Motor neuron (in vitro differentiated cells): ENCODE results near the gene ARHGAP8. TPM values are rescaled to one million over a fixed set of nuclear protein-coding genes. Genes with fewer than 3 reads are reported as not detected.

Experiments used
- ATAC-seq, 8 experiments: fragments of 200-7000 bp; cut with Tn5 transposase; replicated peaks in 6 of 8; 2 replicates each; pipeline ENCODE4 v1.8.0; 2021; ENCODE audit warnings: mild to moderate bottlenecking in 8 of 8, moderate library complexity in 8 of 8
- H3K27ac ChIP-seq, 2 donors: fragments of 250-450 bp; sonication (Bioruptor Pico); 2 replicates each; pipeline ENCODE4 v1.9.0; 2021; ENCODE audit warnings: antibody characterized with exemption in 2 of 2, mild to moderate bottlenecking in 2 of 2, moderate library complexity in 1 of 2
- H3K4me1 ChIP-seq, 2 donors: fragments of 250-450 bp; sonication (Bioruptor Pico); replicated peaks in 1 of 2; 2 replicates each; pipeline ENCODE4 v1.6.1; 2021; ENCODE audit warnings: antibody characterized with exemption in 2 of 2, mild to moderate bottlenecking in 2 of 2, moderate library complexity in 1 of 2
- H3K4me3 ChIP-seq, 5 donors: fragments of 250-450 bp; sonication (Bioruptor Pico); 2 replicates each; pipeline ENCODE4 v1.9.0; 2021; ENCODE audit warnings: antibody characterized with exemption in 5 of 5, mild to moderate bottlenecking in 5 of 5, moderate library complexity in 4 of 5
- WGBS, 10 experiments: fragments of 450-650 bp; shearing (Covaris generic); methylation state at CpG; one replicate each; pipeline ENCODE4 v1.0.0; 2022; 5-methylcytosine and 5-hydroxymethylcytosine counted together
- in situ Hi-C, 9 experiments: fragments of 400-800 bp; cut with MboI; loops; one replicate each; pipeline ENCODE4 v1.15.0; 2021; ENCODE audit warnings: low sequenced_read_pairs in 9 of 9, low pct_unique_long_range_greater_than_20kb in 2 of 9; ENCODE audit not compliant: unreplicated experiment in 9 of 9
- total RNA-seq, 8 experiments: library from RNA; unstranded; fragments of 300-600 nt; gene quantifications; 2 replicates each; pipeline versions ENCODE4 v1.2.3 to v1.2.4, GENCODE V29; 2022

Gene ARHGAP8
- total RNA-seq, 8 experiments from 2014 or later = 0.25 to 3.6 (median 1.5) TPM; not detected in 1

DNA sequence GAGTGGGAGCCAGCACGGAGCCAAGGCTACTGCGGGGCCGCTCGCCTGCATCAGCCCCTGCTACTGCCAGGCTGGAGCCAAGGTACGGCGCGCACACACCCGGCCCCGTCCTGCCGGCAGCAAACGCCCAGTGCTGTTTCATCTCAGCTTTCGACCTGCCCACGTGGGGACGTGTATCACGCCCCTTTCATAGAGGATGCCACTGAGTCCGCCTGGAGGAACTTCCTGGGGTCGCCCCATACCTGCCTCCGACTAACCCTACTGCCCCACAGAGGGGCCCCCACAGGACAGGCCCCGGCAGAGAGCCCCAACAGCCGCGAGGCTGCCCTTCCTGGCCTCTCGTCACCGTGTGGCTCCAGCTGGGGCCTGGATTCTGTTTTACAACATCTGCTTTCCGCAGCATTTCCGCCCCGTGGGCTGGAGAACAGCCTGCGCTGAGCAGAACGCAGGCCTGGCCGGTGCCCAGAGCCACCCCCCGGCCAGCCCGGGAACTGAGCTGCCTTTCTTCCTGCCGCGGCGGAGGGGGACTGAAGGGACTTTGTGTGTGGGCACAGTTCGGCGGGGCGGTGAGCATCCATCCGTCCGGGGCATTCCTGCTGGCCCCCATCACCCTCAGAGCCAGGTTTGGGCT, 22.9 kb upstream of the ARHGAP8 start:
- 35 to 93% (median 49%) methylated on average over 1 to 10 of the region's 39 CpGs; no CpG with 5 or more reads in 5 of the 10 experiments for WGBS, 10 experiments
- Histone ChIP-seq H3K4me3 (no peak overlapping the region), H3K4me1 (peaks cover 0 to 13% of the 10 kb centered on the region in 2 donors), H3K27ac (peak overlapping the region in 1 of 2 donors; percentile 22)
- in situ Hi-C loops = no loop called here
- peak in 7 of 8 experiments; percentile 28 to 60 (median 51) for ATAC-seq

- ATAC-seq = peak in 5 of 8 experiments; percentile 7 to 53 (median 22)
- Histone ChIP-seq H3K4me1 (peaks cover 0 to 13% of the 10 kb centered on the region in 2 donors), H3K4me3 (no peak overlapping the region), H3K27ac (no peak overlapping the region)
- in situ Hi-C loops = no loop called here
- WGBS, 10 experiments = 30 to 63% (median 40%) methylated on average over 1 to 5 of the region's 14 CpGs; no CpG with 5 or more reads in 7 of the 10 experiments
Measured at GRCh38 chr22:44730022-44730393, 22.4 kb upstream of the ARHGAP8 start.

DNA sequence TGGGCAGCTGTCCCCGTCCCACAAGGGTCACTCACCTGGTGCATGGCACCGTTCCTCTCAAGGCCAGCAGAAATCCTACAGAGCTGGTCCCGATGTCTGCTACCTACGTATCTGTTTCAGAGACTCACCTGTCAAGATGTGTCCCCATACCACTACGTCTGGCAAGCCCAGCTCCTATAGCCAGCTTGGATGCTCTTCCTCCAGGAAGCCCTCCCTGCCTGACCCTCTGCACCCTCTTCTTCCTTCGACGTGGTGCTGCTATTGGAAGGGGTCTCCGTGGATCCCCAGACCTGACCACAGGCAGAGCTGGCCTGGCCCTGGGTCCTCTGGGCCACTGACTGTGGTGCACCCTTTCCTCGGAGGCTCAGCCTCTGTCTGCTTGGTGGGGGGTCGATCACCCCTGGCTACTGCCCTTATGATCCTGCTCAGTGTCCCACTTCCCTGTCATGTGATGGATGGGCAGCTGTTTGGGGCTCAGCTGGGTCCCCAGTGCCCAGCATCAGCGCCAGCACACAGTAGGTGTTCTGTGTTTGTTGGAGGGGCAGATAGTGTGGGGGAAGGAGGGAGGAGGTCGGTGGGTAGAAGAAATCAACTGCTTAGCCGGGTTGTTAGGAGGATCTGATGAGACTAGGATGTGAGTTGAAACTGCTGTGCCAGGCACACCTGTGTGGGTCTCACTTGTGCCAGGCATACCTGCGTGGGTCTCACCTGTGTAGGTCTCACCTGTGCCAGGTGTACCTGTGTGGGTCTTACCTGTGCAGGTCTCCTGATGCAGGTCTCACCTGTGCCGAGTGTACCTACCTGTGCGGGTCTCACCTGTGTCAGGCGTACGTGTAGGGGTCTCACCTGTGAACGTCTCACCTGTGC, 21.7 kb upstream of the ARHGAP8 start:
- ATAC-seq = no peak

GRCh38 chr22:44731357-44731970, 20.9 kb upstream of the ARHGAP8 start:
- in situ Hi-C loops = no loop called here

More for the DNA sequence above, 21.7 kb upstream of the ARHGAP8 start:
- 79 to 100% (median 100%) methylated on average over 1 to 6 of the region's 19 CpGs; no CpG with 5 or more reads in 3 of the 10 experiments for WGBS, 10 experiments
- no peak overlapping the region for H3K27ac ChIP-seq
- H3K4me3 ChIP-seq = no peak overlapping the region
- in situ Hi-C loops = no loop called here
- peaks cover 0 to 15% of the 10 kb centered on the region in 2 donors for H3K4me1 ChIP-seq

GRCh38 chr22:44732017-44732561, 20.3 kb upstream of the ARHGAP8 start:
- H3K4me1 ChIP-seq = peaks cover 0 to 15% of the 10 kb centered on the region in 2 donors
- WGBS, 10 experiments = 82 to 85% methylated on average over 2 to 4 of the region's 21 CpGs; no CpG with 5 or more reads in 8 of the 10 experiments
- ATAC-seq = no peak
- no peak overlapping the region for H3K27ac ChIP-seq
- in situ Hi-C loops = no loop called here
- H3K4me3 ChIP-seq = no peak overlapping the region

More at GRCh38 chr22:44731357-44731970, 20.9 kb upstream of the ARHGAP8 start:
- Histone ChIP-seq H3K4me3 (no peak overlapping the region), H3K4me1 (peaks cover 0 to 15% of the 10 kb centered on the region in 2 donors), H3K27ac (no peak overlapping the region)
- WGBS, 10 experiments = 40 to 96% (median 83%) methylated on average over 1 to 4 of the region's 7 CpGs; no CpG with 5 or more reads in 7 of the 10 experiments
- ATAC-seq = no peak

DNA sequence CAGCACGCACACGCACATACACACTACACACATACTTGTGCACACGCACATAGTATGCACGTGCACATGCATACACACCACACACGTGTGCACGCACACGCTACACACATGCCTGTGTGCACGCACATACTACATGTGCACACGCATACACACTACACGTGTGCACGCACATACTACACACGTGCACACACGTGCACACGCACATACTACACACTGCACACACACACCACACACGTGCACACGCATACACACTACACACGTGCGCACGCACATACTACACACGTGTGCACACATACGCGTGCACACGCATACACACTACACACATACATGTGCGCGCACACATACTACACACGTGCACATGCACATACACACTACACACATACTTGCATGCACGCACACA, 19.7 kb upstream of the ARHGAP8 start:
- Histone ChIP-seq H3K27ac (no peak overlapping the region), H3K4me1 (peaks cover 0 to 15% of the 10 kb centered on the region in 2 donors), H3K4me3 (no peak overlapping the region)
- ATAC-seq = no peak
- in situ Hi-C loops = no loop called here
- WGBS, 10 experiments = 79 to 100% (median 92%) methylated on average over 2 to 22 of the region's 27 CpGs; no CpG with 5 or more reads in 3 of the 10 experiments

DNA sequence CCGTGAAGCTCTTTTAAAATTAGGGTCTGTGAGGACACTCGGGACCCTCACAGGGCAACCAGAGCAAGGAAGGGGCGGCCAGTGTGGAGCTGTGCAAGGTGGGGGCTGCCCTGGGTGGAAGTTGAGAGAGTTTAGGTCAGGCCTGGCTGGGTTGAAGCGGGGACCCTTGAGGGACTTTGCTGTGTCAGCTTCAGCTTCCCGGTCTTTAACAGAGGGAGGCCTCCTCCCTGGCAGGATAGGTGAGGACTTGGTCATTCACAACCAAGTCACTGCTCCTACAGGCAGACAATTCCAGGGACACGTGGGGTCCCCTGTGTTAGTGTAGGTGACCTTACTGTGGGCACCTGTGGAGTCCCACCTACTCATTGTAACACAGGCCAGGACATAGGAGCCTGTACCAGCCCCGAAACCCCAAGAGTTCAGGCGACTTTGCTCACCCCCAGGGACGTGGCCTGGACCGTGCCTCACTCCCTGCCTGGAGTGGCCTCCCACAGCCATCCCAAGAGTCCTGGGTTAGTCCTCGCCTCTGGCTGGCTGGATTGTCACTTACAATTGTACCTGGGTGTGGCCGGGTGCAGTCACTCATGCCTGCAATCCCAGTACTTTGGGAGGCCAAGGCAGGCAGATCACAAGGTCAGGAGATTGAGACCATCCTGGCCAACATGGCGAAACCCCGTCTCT, 18.8 kb upstream of the ARHGAP8 start:
- no peak for ATAC-seq
- in situ Hi-C loops = no loop called here

DNA sequence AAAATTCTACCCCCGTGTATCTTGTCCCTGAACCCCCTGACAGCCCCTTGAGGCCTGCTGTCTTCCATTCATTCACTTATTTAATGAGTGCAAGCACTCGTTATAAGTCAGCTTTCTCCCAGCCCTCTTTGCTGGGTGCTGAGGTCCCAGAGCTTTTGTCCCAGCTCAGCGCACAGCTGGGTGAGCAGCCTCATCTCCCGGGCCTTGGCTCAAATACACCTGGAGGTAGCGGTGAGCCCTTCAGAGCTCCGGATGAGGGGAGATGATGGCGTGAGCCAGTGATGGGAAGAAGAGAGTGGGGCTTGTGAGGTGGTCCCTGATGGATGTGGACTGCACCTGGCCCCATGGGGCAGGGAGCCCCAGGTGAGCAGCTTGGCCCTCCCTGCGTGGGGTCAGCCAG, 18.1 kb upstream of the ARHGAP8 start:
- no peak for ATAC-seq
- 60 to 80% (median 72%) methylated on average over 1 to 3 of the region's 8 CpGs; no CpG with 5 or more reads in 6 of the 10 experiments for WGBS, 10 experiments
- Histone ChIP-seq H3K4me3 (no peak overlapping the region), H3K27ac (no peak overlapping the region), H3K4me1 (peaks cover 0 to 20% of the 10 kb centered on the region in 2 donors)
- in situ Hi-C loops = no loop called here

More for the DNA sequence above, 18.8 kb upstream of the ARHGAP8 start:
- 60 to 86% methylated on average over 1 to 5 of the region's 14 CpGs; no CpG with 5 or more reads in 8 of the 10 experiments for WGBS, 10 experiments
- no peak overlapping the region for H3K4me3 ChIP-seq
- peaks cover 0 to 21% of the 10 kb centered on the region in 2 donors for H3K4me1 ChIP-seq
- H3K27ac ChIP-seq = no peak overlapping the region

DNA sequence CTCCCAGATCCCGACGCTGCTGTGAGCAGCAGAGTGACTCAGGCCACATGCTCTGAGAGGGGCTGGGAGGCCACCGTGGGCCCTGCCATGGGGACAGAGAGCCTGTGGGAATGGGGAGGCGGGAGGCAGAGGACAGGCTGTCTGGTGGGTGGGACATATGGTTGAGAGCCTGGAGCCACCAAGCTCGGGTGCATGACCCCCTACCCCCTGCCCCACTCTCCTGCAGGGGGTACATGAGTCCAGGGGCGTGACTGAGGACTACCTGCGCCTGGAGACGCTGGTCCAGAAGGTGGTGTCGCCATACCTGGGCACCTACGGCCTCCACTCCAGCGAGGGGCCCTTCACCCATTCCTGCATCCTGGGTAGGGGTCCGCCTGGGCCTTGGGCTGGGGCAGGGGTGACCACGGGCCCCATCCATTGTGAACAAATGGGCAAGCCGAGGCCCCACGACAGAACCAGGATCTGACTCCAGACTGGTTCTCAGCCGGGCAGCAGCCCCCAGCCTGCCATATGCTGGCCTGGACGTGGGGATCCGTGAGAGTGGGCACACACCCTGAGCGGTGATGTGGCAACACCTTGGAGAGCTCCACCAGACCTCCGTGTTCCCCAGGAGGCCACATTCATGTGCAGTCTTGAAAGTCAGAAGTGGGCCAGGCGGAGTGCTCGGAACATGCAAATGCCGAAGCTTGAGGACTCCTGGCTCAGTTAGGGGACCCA, 17.4 kb upstream of the ARHGAP8 start:
- H3K4me1 ChIP-seq = peaks cover 0 to 13% of the 10 kb centered on the region in 2 donors
- in situ Hi-C loops = no loop called here
- H3K27ac ChIP-seq = no peak overlapping the region
- 70% methylated on average over 2 of the region's 23 CpGs; no CpG with 5 or more reads in 9 of the 10 experiments for whole genome bisulfite sequencing, 10 experiments
- no peak for ATAC-seq
- no peak overlapping the region for H3K4me3 ChIP-seq

DNA sequence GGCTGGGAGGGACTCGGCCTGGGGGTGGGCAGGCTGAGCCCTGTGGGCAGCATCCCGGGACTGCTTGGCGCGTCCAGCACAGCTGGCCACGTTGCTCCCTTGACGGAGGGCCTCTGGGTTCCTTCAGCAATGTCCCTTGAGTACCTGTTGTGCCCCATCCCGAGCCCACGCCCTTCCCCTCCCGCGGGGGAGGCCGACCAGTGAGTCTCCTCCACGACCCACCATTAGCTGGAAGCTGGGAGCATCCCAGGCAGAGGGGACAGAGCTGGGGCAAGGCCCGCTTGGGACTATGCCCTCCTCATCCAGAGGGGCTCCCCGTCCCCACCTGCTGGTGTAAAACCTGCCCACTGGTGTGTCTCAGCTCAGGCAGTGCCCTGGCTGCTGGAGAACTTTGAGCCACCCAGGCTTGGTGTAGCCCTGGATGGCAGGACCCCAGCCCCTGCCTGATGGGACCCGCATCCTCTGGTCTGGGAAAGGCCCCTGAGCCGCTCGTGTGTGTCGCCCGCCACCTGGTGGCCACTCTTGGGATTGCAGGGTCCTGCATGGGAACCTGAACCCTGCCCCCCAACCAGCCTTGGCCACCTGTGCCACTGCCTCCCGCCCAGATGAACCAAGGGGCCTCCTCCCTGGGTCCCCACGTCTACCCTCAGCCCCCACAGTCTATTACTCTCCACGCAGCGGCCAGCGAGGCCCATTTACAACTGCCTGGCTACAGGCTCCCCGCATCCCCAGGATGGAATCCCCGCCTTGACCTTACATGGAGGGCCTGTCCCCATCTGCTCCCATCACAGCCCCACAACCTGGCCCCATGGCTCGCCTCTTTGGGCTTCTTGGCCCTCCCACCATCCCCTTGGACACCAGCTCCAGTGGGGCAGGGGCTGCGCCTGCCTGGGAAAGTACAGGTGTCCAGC, 16.6 kb upstream of the ARHGAP8 start:
- Histone ChIP-seq H3K27ac (no peak overlapping the region), H3K4me3 (no peak overlapping the region), H3K4me1 (peaks cover 0 to 8% of the 10 kb centered on the region in 2 donors)
- peak; percentile 10 to 80 (median 60) for ATAC-seq
- in situ Hi-C loops = no loop called here
- 0 to 100% (median 75%) methylated on average over 1 to 3 of the region's 28 CpGs; no CpG with 5 or more reads in 5 of the 10 experiments for WGBS, 10 experiments
